A673 (cell line): ENCODE data around the gene NKX6-2.

Experiments
- CTCF ChIP-seq: fragments of 300-800, 200-600 bp; sonication (generic); conservative IDR thresholded peaks from 2 replicates; pipeline ENCODE4 v1.5.1; 2017; ENCODE audit warnings: low read depth, mild to moderate bottlenecking, antibody characterized with exemption, low read length, moderate library complexity, mixed read lengths
- EZH2 ChIP-seq: fragments of 200-600 bp; sonication (generic); IDR thresholded peaks from 2 replicates; pipeline ENCODE4 v1.6.1; 2017; ENCODE audit warnings: borderline replicate concordance, low read depth, mild to moderate bottlenecking, mixed read lengths, antibody characterized with exemption, low read length; ENCODE audit not compliant: poor library complexity, severe bottlenecking

- TF ChIP-seq CTCF (no peak), EZH2 (no peak)
These were observed 10.8 kb downstream of the NKX6-2 start for GRCh38 chr10:132774902-132775863.
